BJ (cell line): ENCODE results near the gene MCU. TPM values are rescaled to one million over a fixed set of nuclear protein-coding genes. Genes with fewer than 3 reads are reported as not detected.
A peak's percentile ranks its signal among the peaks of the same experiment; 100 is the strongest.

Source experiments
- CTCF ChIA-PET: fragments of 350-600 bp; formaldehyde crosslinking; extraction: SDS; loops from one replicate; lab custom pipeline; 2021; ENCODE audit warnings: antibody characterized with exemption, inconsistent platforms; lab: Yijun Ruan, JAX
- POLR2A ChIA-PET: fragments of 300-600 bp; sonication (Branson Sonifier 250); formaldehyde crosslinking; extraction: SDS; loops from one replicate; lab custom pipeline; 2021; ENCODE audit warnings: antibody characterized with exemption; lab: Charles Lee
- DNase-seq: peaks from one replicate; pipeline ENCODE4 v3.0.0-alpha.2; 2011; ENCODE audit warnings: low read depth
- H3K27me3 ChIP-seq: 2 replicates; pipeline ENCODE4 v1.6.0; 2011; ENCODE audit warnings: low read length; ENCODE audit not compliant: control insufficient read depth, insufficient read depth
- H3K36me3 ChIP-seq: 2 replicates; pipeline ENCODE4 v1.5.1; 2011; ENCODE audit warnings: low read length; ENCODE audit not compliant: control insufficient read depth, insufficient read depth
- H3K4me3 ChIP-seq: 2 replicates; pipeline ENCODE4 v1.5.1; 2011; ENCODE audit warnings: low read depth, mild to moderate bottlenecking, control low read depth, low read length
- CTCF ChIP-seq: IDR thresholded peaks from 2 replicates; pipeline ENCODE4 v1.5.1; 2011; ENCODE audit warnings: low read depth, mild to moderate bottlenecking, control low read depth, inconsistent platforms, low read length, moderate library complexity; ENCODE audit not compliant: insufficient read depth
- polyA plus RNA-seq: library from polyadenylated mRNA; depleted of rRNA; stranded (reverse); fragments of >200 nt; gene quantifications from 2 replicates; pipeline ENCODE4 v1.2.3, GENCODE V29; 2011

MCU gene
- polyA plus RNA-seq, 1 experiment, result 78.7 TPM

- no peak for TF ChIP-seq CTCF
- Histone ChIP-seq H3K36me3 (no peaks in the 10 kb centered on the region), H3K27me3 (no peaks in the 10 kb centered on the region), H3K4me3 (no peak overlapping the region)
- CTCF ChIA-PET, result interaction anchor here (0.8 kb wide), 1 partner anchor 51 kb away, joined by 3 read pairs; no protein-coding TSS in a partner anchor
- no peak for DNase-seq
- POLR2A ChIA-PET, result no interaction called here
Measured at GRCh38 chr10:72783410-72783833, 91.5 kb downstream of the MCU start.

GRCh38 chr10:72784551-72785351 lies 92.8 kb downstream of the MCU start:
- POLR2A ChIA-PET, result interaction anchor here (1.0 kb wide), 1 partner anchor 30 kb away, joined by 3 read pairs; no protein-coding TSS in a partner anchor
- H3K27me3 ChIP-seq, result no peaks in the 10 kb centered on the region
- no peak for TF ChIP-seq CTCF
- DNase-seq, result peak; percentile 63
- no peak overlapping the region for H3K4me3 ChIP-seq
- H3K36me3 ChIP-seq, result no peaks in the 10 kb centered on the region
- CTCF ChIA-PET, result interaction anchor here (0.6 to 1.1 kb wide), 3 partner anchors 15 to 989 kb away, joined by 3 read pairs; no protein-coding TSS in a partner anchor

- H3K27me3 ChIP-seq, result no peaks in the 10 kb centered on the region
- DNase-seq, result no peak
- no peak for TF ChIP-seq CTCF
- ChIA-PET POLR2A (interaction anchor here (1.0 kb wide), 1 partner anchor 30 kb away, joined by 3 read pairs; no protein-coding TSS in a partner anchor), CTCF (interaction anchor here (0.6 to 1.1 kb wide), 2 partner anchors 16 to 988 kb away, joined by 3 read pairs; no protein-coding TSS in a partner anchor)
- H3K4me3 ChIP-seq, result no peak overlapping the region
- H3K36me3 ChIP-seq, result no peaks in the 10 kb centered on the region
Measured at GRCh38 chr10:72785409-72785808, 93.5 kb downstream of the MCU start.

GRCh38 chr10:72790216-72790990 lies 98.5 kb downstream of the MCU start:
- TF ChIP-seq CTCF, result no peak
- DNase-seq, result no peak
- ChIA-PET POLR2A (no interaction called here), CTCF (no interaction called here)
- H3K27me3 ChIP-seq, result no peaks in the 10 kb centered on the region
- no peaks in the 10 kb centered on the region for H3K36me3 ChIP-seq
- H3K4me3 ChIP-seq, result no peak overlapping the region

- H3K27me3 ChIP-seq, result no peaks in the 10 kb centered on the region
- ChIA-PET CTCF (interaction anchor here (0.7 kb wide), 1 partner anchor 9 kb away, joined by 3 read pairs; no protein-coding TSS in a partner anchor), POLR2A (interaction anchor here (0.7 kb wide), 1 partner anchor 24 kb away, joined by 7 read pairs; no protein-coding TSS in a partner anchor)
- H3K36me3 ChIP-seq, result no peaks in the 10 kb centered on the region
- no peak overlapping the region for H3K4me3 ChIP-seq
- no peak for TF ChIP-seq CTCF
- DNase-seq, result no peak
Measured at GRCh38 chr10:72792288-72792687, 100.3 kb downstream of the MCU start.
